Spinal cord (tissue), 10 donors: ENCODE data around the gene PPP1R2B. TPM values are rescaled to one million over a fixed set of nuclear protein-coding genes. Genes with fewer than 3 reads are reported as not detected.

Experiments
- DNase-seq, 6 donors: peaks; one replicate each; pipeline versions ENCODE4 v3.0.0 to v3.0.0-alpha.2; 2013 to 2015; ENCODE audit warnings: low spot score in 6 of 6, low read depth in 4 of 6
- H3K27ac ChIP-seq: one replicate; pipeline ENCODE4 v1.5.1; 2013; ENCODE audit warnings: low read depth, low read length, control low read depth
- H3K27me3 ChIP-seq: one replicate; pipeline ENCODE4 v1.6.1; 2013; ENCODE audit warnings: low read length; ENCODE audit not compliant: control insufficient read depth, insufficient read depth
- H3K36me3 ChIP-seq: one replicate; pipeline ENCODE4 v1.6.1; 2013; ENCODE audit warnings: low read length; ENCODE audit not compliant: control insufficient read depth, insufficient read depth
- H3K4me1 ChIP-seq: one replicate; pipeline ENCODE4 v1.6.1; 2013; ENCODE audit warnings: low read length; ENCODE audit not compliant: control insufficient read depth, insufficient read depth
- H3K4me3 ChIP-seq: one replicate; pipeline ENCODE4 v1.5.1; 2013; ENCODE audit warnings: low read depth, low read length, control low read depth
- H3K9me3 ChIP-seq: one replicate; pipeline ENCODE4 v1.6.1; 2013; ENCODE audit warnings: low read length; ENCODE audit not compliant: control insufficient read depth, insufficient read depth
- WGBS: methylation state at CpG from one replicate; pipeline ENCODE4 v1.1.5; 2013; ENCODE audit warnings: missing lambda C conversion rate; ENCODE audit not compliant: insufficient coverage; 5-methylcytosine and 5-hydroxymethylcytosine counted together
- long read RNA-seq, 4 donors: transcript quantifications; one replicate each; lab custom pipeline, GENCODE V29; 2026
- polyA plus RNA-seq, 2 donors: library from polyadenylated mRNA; unstranded; fragments of 120-200 nt; gene quantifications; one replicate each; pipeline ENCODE4 v1.2.1, GENCODE V29; 2013; ENCODE audit not compliant: insufficient read length in 2 of 2
- total RNA-seq, 2 donors: library from RNA; depleted of rRNA in 1 of 2; stranded (reverse); fragments of 120-200 nt in 1 of 2; fragments of >200 nt in 1 of 2; gene quantifications; one replicate each; pipeline versions ENCODE4 v1.2.3 to v1.2.4, GENCODE V29; 2013 to 2014
- donor health status: healthy.

Gene PPP1R2B
- total RNA-seq (under 1 TPM; 0.11 to 0.20 TPM), polyA plus RNA-seq (not detected)
- long read RNA-seq, donor 1 = 0 reads
- long read RNA-seq, donor 2, partial matches to known transcripts = 0 of 2 reads
- long read RNA-seq, donor 2, other reads (novel, unspliced or antisense) = 0 of 2 reads
- long read RNA-seq, donor 3 = 0 reads
- long read RNA-seq, donor 4 = 0 reads

DNA sequence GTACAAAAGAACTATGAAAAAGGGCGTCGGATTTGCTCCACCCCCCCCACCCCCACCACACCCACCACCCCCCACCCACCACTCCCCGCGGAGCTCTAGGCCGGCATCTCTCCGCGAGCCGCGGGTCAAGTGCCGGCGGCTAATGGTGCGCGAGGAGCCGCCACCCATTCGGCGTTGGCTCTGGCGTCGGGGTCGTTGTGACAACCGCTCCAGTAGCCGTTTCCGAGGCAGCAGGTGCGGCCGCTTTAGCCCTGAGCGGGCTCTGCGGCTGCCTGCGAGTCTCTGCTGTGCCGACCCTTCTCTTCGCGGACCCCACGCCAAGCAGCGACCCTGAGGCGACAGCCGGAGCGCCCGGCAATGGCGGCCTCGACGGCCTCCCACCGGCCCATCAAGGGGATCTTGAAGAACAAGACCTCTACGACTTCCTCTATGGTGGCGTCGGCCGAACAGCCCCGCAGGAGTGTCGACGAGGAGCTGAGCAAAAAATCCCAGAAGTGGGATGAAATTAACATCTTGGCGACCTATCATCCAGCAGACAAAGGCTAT lies at the start of gene PPP1R2B:
Gene PPP1R2B (plus strand): TSS at position 90 of the 546 bp plus-strand sequence. CDS start 268 bp downstream, at position 358.
- Histone ChIP-seq H3K4me1 (no peaks in the 10 kb centered on the region), H3K27me3 (no peaks in the 10 kb centered on the region), H3K9me3 (peaks cover 6% of the 10 kb centered on the region), H3K4me3 (no peak within 1 kb of the TSS), H3K36me3 (no peaks in the 10 kb centered on the region), H3K27ac (no peak within 1 kb of the TSS)
- WGBS = 45% methylated on average over 34 of the region's 48 CpGs
- DNase-seq = no peak

- WGBS = no CpG with 5 or more reads among the region's 3 CpGs
These were observed 49.2 kb upstream of the PPP1R2B start for GRCh38 chr5:156800929-156801328.

GRCh38 chr5:156802501-156802900 lies 47.6 kb upstream of the PPP1R2B start:
- no CpG with 5 or more reads among the region's 5 CpGs for WGBS
- no peaks in the 10 kb centered on the region for H3K4me1 ChIP-seq
- no peaks in the 10 kb centered on the region for H3K27me3 ChIP-seq
- H3K4me3 ChIP-seq = no peak overlapping the region
- H3K9me3 ChIP-seq = peaks cover 3% of the 10 kb centered on the region
- no peaks in the 10 kb centered on the region for H3K36me3 ChIP-seq
- no peak overlapping the region for H3K27ac ChIP-seq
- DNase-seq = no peak

More at GRCh38 chr5:156800929-156801328, 49.2 kb upstream of the PPP1R2B start:
- Histone ChIP-seq H3K9me3 (no peaks in the 10 kb centered on the region), H3K27me3 (no peaks in the 10 kb centered on the region), H3K4me3 (no peak overlapping the region), H3K4me1 (no peaks in the 10 kb centered on the region), H3K27ac (no peak overlapping the region), H3K36me3 (no peaks in the 10 kb centered on the region)
- peak in 2 of 6 donors; percentile 52 to 63 for DNase-seq

DNA sequence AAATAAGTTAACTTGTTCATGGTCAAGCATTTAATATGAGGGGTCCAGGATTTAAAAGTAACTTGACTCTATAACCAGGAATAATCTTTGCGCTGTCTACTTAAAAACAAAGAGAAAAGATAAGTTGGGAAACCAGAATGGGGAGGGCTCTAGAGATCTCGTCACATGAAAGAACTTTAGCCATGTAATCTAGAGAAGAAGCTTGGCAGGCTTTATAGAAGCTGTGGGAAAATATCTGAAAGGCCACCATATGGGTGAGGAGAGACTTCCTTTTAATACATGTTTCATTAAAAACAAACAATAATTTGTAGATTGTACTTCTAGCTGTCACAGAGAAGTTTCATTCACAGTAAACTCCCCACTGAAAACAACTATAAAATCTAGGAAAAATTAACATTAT lies 46.7 kb upstream of the PPP1R2B start:
- H3K27me3 ChIP-seq = no peaks in the 10 kb centered on the region
- WGBS = no CpG with 5 or more reads among the region's 2 CpGs

GRCh38 chr5:156812959-156813358 lies 37.1 kb upstream of the PPP1R2B start:
- no peak overlapping the region for H3K4me3 ChIP-seq
- DNase-seq = no peak
- no peaks in the 10 kb centered on the region for H3K36me3 ChIP-seq
- no peaks in the 10 kb centered on the region for H3K4me1 ChIP-seq
- no peaks in the 10 kb centered on the region for H3K27me3 ChIP-seq
- no peak overlapping the region for H3K27ac ChIP-seq
- no peaks in the 10 kb centered on the region for H3K9me3 ChIP-seq
- no CpG with 5 or more reads among the region's 1 CpG for WGBS

More for the DNA sequence above, 46.7 kb upstream of the PPP1R2B start:
- H3K36me3 ChIP-seq = no peaks in the 10 kb centered on the region
- no peak for DNase-seq
- peaks cover 3% of the 10 kb centered on the region for H3K9me3 ChIP-seq
- no peak overlapping the region for H3K4me3 ChIP-seq
- no peak overlapping the region for H3K27ac ChIP-seq
- H3K4me1 ChIP-seq = no peaks in the 10 kb centered on the region

- no peak overlapping the region for H3K4me3 ChIP-seq
- no peaks in the 10 kb centered on the region for H3K4me1 ChIP-seq
- H3K9me3 ChIP-seq = no peaks in the 10 kb centered on the region
- H3K27me3 ChIP-seq = no peaks in the 10 kb centered on the region
- 91% methylated on average over 4 of the region's 6 CpGs for WGBS
- H3K36me3 ChIP-seq = no peaks in the 10 kb centered on the region
- H3K27ac ChIP-seq = no peak overlapping the region
- DNase-seq = peak in 2 of 6 donors; percentile 22 to 51
These were observed 34.0 kb upstream of the PPP1R2B start for GRCh38 chr5:156815988-156816599.

DNA sequence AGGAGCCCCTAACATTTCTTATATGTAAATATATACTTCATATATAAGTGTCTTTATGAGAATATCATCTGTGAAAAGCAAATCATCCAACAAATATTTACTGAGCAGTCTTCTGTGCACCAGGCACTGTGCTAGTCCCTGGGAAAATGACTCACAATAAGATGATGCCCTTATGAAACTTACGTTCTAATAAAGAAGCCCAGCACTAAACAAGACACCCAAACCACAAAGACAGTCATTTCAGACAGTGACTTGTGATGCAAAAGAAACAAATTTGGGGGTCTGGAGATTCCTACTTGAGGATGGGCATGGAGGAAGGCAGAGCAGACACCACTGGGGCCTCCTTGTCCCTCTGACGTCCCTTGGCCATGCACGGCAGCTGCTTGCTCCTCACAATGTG lies 30.6 kb upstream of the PPP1R2B start:
- H3K36me3 ChIP-seq = no peaks in the 10 kb centered on the region
- H3K27ac ChIP-seq = no peak overlapping the region
- DNase-seq = no peak
- H3K4me1 ChIP-seq = no peaks in the 10 kb centered on the region
- H3K9me3 ChIP-seq = no peaks in the 10 kb centered on the region
- H3K27me3 ChIP-seq = no peaks in the 10 kb centered on the region
- whole genome bisulfite sequencing = 82% methylated on average over 3 of the region's 3 CpGs
- no peak overlapping the region for H3K4me3 ChIP-seq

DNA sequence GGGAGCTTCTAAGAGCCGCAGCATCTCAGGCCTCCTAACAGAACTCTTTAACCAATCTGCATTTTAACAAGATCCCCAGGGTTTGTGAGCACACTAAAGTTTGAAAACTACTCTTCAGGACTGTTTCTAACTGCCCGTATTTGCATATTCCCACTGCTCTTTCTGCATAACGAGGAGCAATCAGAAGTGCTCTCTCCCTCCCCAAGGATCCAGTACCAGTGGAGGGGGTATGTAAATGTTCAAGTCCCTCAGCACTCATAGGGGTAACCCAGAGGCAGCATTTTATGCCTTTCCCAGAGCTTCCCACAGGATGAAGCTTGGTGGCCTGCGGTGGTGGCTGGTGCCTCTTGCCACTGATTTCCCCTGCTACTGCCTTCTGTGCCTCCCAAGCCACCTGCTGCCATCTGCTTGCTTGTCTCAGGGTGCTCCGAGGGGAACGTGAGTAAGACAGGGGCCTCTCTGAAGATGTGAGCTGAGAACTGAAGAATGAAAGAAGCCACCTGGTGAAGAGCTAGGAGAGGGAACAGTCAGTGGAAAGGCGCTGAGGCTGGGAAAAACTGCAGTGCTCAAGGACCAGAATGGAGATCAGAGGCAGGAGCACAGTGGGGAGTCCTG lies 30.0 kb upstream of the PPP1R2B start:
- WGBS = 73% methylated on average over 4 of the region's 7 CpGs
- no peaks in the 10 kb centered on the region for H3K4me1 ChIP-seq
- H3K36me3 ChIP-seq = no peaks in the 10 kb centered on the region
- H3K4me3 ChIP-seq = no peak overlapping the region
- H3K27ac ChIP-seq = no peak overlapping the region
- no peaks in the 10 kb centered on the region for H3K27me3 ChIP-seq
- H3K9me3 ChIP-seq = no peaks in the 10 kb centered on the region
- DNase-seq = peak in 1 of 6 donors; percentile 40

DNA sequence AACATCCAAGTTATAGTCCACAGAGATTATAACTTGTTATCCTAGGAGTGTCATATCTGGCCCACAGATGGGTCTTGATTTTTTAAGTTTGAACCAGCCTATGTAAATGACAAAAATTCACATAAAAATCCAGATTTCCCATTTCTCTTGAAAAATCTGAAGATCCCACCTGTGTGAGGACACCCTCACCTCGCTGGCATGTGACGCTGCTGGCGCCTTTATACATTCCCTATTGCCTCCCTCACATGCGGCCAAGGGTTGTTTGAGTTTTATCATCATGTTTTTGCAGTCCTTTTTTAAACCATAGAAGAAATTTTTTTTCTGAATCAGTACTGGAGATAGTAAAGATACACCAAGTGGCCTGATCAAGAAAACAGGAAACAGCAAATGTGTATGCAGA lies 25.9 kb upstream of the PPP1R2B start:
- DNase-seq = no peak
- WGBS = no CpG with 5 or more reads among the region's 4 CpGs
- no peaks in the 10 kb centered on the region for H3K4me1 ChIP-seq

More for the DNA sequence above, 25.9 kb upstream of the PPP1R2B start:
- Histone ChIP-seq H3K4me3 (no peak overlapping the region), H3K27me3 (no peaks in the 10 kb centered on the region), H3K36me3 (no peaks in the 10 kb centered on the region), H3K27ac (no peak overlapping the region), H3K9me3 (no peaks in the 10 kb centered on the region)
